GM19468 (cell line): ENCODE measurements around the gene CDH20.

Experiments used
- ATAC-seq: cut with Tn5 transposase; IDR thresholded peaks from one replicate; pipeline ENCODE4 v1.9.1; 2021; ENCODE audit warnings: mild to moderate bottlenecking, moderate library complexity, moderate number of reproducible peaks; ENCODE audit not compliant: unreplicated experiment; ENCODE audit errors: extremely low read depth

CDH20 gene

DNA sequence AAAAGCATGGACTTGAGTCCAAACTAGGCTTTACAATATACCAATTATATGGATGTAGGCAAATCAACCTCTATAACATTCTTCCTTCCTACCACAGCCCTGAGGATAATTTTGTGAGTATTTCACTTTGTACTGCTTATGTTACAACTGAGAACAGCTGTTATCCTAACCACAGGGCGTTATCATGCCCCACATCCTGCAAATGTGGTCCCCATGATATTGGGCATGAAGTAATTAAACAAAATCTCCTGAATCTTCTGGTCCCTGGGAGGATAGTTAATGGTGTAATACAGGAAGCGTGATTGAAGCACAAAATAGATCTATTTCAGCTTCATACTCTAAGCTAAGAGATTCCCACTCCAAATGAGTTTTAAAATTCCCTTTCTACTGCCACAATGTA is 223.6 kb downstream of the CDH20 start:
- ATAC-seq: no peak

DNA sequence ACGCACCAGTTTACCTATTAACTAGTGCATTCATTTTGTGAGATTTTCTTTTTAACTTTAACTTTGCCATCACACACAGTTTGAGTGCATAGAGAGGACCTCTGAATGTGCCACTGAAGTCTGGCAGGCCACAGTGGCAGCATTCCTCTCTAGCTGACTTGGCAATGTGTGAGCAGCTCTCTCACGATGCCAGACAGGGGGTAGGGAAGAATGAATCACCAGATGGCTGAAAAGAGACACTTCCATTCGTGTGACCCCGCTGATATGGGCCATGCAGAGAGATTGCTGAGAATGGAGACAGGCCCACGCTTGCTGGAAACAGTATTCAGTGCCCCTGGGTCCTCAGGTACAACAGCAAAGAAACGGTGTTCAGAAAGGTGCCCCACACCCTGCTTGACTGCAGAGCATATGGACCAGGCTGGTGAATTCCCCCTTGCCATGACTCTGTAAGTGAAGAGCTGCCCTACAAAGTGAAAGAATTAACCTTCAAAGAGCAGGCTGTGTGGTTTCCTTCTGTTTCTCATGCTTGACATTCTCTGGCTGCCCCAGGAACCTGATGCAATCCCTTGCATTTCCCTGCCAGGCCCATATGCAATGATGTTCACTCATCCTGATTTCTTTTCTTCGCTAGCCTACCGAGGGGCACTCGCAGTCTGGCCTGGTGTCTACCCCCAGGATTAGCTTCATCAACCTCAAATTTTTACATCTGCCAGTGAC is 236.1 kb downstream of the CDH20 start:
- ATAC-seq: no peak

DNA sequence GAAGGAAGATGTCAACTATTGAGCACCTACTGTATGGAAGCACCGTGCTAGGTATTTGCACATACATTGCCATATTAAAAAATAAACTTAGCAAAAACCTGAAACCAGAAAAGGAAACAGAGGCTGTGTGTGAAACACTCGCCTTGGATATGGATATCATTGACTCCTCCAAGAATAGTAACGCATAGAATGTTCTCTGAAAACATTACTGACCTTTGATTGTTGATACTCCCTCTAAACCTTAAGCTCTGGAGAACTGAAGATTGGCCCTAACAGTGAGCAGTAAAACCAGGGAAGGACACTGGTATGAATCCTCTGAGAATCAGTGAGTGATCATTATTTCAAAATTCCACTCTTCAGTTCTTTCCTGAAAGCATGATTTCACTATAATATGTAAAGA is 236.8 kb downstream of the CDH20 start:
- ATAC-seq: no peak

DNA sequence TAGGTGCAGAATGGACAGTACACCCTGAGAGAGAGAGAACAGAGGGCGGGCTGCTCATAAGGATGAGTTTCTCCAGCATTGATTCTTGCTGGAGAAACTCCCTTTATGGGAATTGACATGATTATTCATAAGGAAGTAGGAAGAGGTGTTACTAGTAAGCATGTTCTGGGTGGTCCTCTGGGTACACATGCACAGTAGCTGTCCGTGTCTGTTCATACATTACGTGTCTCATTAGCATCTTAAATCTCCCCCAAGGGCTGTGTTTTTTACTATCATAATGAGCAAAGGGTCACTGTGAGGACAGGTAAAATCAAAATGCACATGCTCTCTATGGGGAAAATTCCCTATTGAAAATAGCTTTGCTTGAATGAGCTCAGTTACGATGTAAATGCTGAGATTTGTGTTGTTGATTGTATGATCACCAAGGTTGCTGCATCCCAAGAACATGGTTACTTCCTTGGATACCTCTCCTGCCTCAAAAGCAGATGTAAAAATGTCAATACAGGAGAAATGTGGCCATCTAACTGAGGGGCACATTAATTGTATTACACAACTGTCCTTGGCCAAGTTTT is 238.9 kb downstream of the CDH20 start:
- no peak for ATAC-seq

DNA sequence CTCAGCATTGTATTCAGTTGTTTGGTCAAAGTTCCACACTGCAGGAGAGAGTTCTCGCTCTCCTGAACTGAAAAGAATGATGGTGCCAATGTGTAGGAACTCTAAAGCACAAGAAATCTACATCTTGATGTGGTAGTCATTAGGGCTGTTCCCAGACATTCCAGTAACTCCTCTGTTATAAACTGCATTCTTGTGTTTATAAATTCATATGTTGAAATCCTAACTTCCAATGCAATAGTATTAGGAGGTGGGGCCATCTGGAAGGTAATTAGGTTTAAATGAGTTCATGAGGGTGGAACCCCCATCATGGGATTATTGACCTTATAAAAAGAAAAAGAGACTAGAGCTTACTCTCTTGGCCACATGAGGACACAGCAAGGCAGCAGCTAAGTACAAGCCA is 239.6 kb downstream of the CDH20 start:
- ATAC-seq: no peak

DNA sequence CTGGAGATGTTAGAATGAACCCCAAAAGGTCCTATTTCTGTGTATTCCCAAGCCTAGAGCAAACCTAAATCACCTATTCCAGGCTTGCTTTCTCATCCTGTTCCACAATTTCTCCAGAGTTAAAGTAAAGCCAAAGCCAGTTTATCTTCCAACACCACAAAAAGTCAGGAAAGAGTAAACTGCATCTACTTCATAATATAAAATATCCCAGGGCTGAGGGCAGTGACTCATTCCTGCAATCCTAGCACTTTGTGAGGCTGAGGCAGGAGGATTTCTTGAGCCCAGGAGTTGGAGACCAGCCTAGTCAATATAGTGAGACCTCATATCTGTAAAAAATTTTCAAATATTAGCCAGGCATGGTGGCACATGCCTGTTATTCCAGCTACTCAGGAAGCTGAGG is 241.4 kb downstream of the CDH20 start:
- no peak for ATAC-seq

DNA sequence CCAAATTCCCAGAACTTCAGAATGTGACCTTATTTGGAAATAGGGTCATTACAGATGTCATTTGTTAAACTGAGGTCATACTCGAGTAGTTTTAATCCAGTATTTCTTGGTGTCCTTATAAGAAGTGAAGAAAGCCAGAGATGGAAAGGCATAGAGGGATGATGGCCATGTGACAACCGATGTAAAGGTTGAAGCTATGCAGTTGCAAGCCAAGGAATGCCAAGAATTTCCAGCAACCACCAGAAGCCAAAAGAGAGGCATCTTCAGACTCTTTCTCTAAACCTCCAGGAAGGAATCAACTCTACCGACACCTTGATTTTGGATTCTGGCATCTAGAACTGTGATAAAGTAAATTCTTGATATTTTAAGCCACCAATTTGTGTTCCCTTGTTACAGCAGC is 242.2 kb downstream of the CDH20 start:
- no peak for ATAC-seq

DNA sequence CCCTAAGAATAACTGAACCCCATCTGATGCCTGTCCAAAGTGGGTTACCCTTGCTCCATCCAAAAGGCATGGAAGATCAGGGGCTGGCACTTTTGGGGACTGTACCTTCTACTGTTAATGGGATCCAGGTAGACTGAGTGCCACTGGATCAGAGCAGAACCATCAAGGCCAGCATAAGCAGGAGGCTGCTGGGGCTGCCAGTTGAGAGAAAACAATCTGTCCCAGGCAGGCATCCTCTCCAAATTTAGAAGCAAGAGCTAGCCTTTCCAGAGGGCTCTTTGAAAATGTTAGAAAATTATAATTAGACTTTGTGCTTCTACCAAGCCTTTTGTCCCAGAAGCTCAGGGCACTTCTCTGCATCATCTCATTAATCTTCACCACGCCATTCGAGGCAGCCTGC is 245.6 kb downstream of the CDH20 start:
- no peak for ATAC-seq

DNA sequence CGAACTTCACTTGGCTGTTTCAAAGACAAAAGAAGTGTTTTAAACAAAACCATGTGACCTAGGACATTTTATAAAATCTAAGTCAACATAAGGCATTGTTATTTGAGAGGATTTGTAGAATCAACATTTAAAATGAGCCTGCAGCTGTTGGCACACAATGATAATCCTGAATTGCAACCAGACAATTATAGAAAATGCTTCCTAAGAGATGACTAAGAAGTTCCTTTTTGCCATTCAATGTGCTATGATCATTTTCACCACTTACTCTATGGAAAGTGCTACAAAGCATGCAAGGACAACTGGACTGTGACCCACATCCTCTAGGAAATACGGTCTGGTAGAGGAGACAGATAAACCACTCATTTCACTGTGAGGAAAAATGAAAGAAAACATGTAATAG is 246.4 kb downstream of the CDH20 start:
- ATAC-seq: no peak

DNA sequence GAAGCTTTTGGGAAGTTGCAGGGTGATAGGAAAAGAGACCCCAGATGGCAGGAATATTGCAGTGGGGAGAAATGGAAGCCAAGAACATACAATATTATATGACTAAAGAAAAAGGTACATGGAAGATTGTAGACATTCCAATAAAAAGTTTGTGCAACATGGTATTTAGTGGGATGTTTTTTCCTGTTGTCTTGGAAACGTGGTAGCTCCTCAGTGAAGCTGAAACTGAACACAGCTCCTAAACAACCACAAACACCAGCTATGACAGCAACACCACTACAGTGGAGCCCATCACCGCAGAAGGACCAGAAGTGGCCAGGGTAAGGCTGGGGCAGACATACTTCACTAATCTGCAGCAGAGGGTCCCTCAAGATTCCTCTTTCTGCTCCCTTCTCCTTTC is 246.8 kb downstream of the CDH20 start:
- no peak for ATAC-seq

DNA sequence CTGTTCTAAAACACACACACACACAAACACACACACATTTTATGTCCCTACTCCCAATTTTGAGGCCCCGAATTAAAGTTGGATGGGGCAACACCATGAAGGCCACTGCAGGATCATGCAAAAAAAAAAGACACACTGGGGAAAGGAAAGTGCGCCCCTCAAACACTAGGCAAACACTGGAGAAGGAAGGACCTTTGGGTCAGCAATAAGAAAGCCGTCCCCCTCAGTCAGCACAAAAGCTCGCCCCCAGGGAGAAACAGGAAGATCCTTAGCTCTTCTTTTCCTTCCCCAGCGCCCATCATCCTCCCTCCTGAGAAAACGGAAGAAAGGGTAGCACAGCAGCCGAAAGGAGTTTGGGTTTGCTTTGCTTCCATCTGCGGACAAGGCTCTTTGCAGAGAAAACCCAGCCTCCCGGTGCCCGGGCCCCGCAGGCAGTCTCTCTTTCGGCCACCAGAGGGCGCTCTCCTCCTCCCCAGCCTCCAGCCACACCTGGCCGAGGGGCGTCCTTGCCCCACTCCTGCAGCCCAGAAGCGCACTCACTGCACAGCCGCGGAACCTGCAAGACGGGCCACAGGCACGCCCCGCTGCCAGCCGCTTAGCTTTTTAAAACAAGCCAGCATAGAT is 248.5 kb downstream of the CDH20 start:
- peak; percentile 70 for ATAC-seq

DNA sequence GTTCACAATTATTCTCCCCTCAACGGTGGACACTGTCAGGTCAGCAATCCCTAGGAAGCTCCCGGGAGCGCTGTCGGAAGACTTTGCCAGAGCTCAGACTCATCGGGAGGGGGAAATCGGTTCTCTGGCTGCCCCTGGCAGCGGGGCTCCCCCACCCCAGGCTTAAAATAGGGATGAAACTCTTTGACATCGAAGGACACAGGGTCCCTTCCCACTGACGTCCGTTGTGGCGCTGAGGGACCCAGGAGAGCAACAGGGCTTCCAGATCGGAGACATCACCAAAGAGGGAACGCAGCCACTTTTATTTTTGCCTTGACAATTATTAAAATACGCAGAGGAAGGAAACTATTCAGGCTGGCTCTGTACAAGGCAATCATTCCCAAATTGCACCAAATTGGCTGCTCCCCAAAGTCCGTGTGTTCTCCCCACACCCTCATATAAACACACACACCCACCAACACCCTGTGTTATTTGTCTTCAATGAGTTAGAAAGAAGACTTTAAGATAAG is 249.0 kb downstream of the CDH20 start:
- no peak for ATAC-seq

DNA sequence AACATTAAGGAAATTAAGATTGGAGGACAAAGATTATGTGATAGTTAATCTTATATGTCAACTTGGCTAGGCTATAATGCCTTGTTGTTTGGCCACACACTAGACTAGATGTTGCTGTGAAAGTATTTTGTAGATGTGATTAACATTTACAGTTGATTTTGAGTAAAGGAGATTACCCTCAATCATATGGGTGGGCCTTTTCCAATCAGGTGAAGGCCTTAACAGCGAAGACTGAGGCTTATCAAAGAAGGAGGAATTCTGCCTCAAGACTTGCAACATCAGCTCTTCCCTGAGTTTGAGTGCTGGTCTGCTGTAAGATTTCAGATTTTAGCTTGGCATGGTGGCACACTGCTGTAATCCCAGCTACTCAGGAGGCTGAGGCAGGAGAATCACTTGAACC is 250.3 kb downstream of the CDH20 start:
- no peak for ATAC-seq

DNA sequence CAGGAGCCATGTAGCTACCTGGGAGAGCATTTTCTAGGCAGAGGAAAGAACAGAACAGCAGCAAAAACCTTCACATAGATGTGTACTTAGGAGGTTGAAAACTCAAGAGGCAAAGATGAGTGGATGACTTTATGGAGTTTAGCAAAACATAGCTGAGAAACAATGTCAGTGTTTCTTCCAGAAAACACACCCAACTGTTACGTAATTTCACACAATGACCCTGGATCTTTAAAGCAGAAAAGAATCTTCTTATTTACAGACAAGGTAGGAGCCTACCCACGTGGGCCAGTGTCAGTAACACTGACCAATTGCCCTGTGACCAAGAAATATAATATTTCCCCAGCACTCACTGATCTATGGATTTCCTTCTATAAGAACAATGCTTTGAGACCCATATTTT is 254.6 kb downstream of the CDH20 start:
- ATAC-seq: no peak

DNA sequence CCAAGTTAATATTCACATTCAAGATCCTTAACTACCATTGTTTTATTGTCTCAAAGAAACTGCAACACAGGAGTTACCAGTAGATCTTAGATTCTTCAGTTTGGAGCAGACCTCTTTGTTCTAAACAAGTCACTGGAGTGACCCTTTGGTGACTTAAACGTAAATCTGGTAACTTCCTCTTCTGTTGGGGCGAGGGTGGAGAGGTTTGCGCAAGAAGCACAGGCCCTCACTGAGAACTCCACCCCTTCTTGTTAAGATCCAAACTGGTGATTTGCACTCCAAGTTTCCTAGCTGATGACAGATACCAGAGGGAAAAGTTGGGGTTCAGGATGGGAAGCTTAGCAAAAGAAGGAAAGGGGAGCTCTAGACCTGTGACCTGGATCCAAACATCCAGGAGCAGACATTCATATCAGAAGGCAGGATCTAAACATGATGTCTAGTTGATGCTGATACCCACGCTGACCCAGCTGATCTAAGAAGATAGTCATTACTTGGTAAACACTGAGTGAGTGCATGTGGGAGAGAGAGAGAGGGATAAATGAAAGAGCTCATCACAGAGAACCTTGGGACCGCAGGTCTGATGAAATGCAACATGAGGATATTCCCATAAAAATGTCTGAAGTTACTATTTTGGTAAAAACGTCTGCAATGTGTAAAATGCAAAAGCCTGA is 256.0 kb downstream of the CDH20 start:
- ATAC-seq: no peak

DNA sequence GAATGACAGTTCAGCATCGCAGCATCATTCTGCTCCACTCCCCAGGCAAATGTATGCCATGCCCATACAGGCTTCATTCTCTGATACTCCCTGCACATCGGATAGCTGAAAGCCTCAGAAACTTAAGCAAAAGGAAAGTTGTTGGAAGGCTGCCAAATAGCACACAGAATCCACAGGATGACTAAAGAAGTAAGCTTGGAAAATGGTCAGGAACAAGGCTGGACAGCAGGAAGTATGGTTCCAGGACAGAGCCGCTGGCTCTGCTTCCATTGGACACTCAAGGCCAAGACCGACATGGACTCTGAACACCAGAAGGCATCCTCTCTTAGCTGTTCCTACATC is 256.5 kb downstream of the CDH20 start:
- ATAC-seq: no peak

DNA sequence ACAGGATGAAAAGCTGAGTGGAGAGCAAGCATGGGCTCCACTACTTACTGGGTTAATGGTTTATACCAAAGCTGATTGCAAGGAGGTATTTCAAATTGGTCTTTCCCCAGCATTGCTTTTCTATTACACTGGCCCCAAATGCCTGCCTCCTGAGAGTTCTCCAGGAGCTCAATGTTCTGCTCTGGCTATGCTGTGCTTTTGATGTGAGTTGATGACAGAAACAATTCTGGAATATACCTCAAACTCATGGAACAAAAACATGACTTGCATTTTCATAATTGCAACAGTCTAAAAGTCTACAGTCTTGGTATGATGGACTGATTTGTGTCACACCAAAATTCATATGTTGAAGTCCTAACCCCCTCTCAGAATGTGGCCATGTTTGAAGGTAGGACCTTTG is 258.0 kb downstream of the CDH20 start:
- no peak for ATAC-seq

DNA sequence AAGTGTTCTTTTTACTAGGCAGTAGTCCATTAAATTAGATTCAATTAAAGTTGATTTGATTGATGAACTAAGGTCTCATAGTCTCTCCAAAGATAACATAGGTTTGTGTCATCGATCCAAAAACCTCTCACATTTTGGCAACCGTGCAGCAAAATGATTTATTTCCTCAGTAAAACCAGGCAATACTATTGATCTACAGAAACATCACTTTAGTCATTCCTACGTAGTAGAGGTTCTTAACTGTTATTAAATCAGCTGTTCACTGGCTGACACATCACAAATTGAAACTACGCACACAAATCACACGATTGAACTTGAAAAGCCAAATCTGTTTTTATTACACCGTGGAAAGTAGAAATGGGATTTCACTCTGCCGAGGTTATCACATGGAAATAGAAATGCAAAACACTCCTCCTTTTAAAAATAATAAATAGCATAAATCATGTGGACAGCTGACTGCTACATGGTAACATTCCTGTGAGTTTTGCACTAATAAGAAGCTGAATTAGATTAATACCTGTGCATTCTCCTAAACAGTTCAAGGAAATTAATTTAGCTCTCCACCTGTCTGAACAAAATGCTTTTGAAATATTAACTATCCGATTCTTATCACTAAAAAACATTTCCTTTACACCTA is 262.5 kb downstream of the CDH20 start:
- ATAC-seq: no peak

DNA sequence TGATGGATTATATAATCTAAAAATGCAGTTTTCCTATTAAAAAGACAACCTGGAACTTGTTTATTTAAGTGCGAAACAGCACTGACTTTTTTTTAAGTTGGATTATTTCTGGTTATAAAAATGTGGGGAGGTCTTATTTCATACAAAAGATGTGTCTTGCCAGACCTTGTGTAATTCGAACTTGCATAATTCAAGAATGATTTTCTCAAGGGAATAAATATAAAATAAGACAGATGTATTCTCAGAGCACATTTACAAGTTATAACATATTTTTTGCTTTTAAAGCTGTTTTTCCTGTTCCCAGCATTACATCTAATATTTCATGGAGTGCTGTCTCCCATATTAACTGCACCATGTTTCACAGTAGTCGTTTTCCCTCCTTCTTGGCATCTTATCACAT is 263.1 kb downstream of the CDH20 start:
- no peak for ATAC-seq

DNA sequence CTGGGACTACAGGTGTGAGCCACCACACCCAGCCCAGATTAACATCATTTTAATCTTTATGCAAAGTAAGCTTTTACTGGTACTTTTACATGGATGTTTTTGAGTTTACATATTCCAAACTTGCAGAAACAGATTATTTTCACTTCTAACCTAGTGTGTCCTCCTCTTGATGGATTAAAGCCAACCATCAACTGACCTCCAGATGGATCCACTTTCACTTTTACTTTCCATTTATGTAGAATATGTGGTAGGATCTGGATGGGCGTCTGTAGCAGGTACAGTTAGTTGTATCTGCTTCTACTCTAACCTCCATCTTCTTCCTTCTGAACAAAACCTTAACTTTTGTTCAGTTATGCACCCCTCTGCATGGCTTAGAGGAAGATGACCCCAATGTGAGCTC is 264.1 kb downstream of the CDH20 start:
- no peak for ATAC-seq

DNA sequence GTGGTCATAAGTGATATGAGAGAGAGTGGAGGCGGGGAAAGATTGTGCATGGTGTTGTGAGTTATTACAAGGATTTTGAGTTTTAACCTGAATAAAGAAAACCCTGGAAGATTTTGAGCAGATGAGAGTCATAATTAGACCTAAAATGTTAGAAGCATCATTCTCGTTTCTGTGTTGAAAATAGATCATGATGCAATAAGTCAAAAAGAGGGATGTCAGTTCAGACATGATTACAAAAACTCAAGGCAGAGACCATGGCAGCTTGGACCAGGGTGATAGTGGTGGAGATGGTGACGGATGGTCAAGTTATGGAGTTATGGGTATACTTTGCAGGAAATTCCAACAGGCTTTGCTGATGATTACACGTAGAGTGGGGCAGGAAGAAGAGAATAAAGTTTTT is 267.2 kb downstream of the CDH20 start:
- no peak for ATAC-seq
